Activated CD8-positive, alpha-beta T cell treated with anti-CD3 and anti-CD28 coated beads, Interleukin-2, amount 10 ng/mL, durations not matched to agents 7 days and 5 days (primary cell): ENCODE results near the gene XPA. TPM values are rescaled to one million over a fixed set of nuclear protein-coding genes. Genes with fewer than 3 reads are reported as not detected.
A peak's percentile ranks its signal among the peaks of the same experiment; 100 is the strongest.
"Not testable (repeated sequence)": the region's sequence is repeated elsewhere in the genome, so short reads cannot be mapped to it uniquely, and the experiment has no call there.

Experiments used
- ATAC-seq: fragments of 150-1000 bp; cut with Tn5 transposase; one replicate; pipeline ENCODE4 v1.10.0; 2021; ENCODE audit warnings: moderate library complexity
- CTCF ChIA-PET: fragments of 350-600 bp; sonication (Branson Sonifier 250); formaldehyde crosslinking; loops from one replicate; lab custom pipeline; 2021; ENCODE audit warnings: antibody characterized with exemption; lab: Charles Lee
- POLR2A ChIA-PET: fragments of 350-600 bp; sonication (Branson Sonifier 250); formaldehyde crosslinking; loops from one replicate; lab custom pipeline; 2021; ENCODE audit warnings: antibody characterized with exemption; lab: Charles Lee
- DNase-seq: peaks from one replicate; pipeline ENCODE4 v3.0.0-alpha.2; 2020
- H3K27ac Mint-ChIP-seq: one replicate; pipeline ENCODE4 v1.8.0; 2021; ENCODE audit warnings: mild to moderate bottlenecking, mixed read lengths
- H3K27me3 Mint-ChIP-seq: one replicate; pipeline ENCODE4 v1.8.0; 2021; ENCODE audit warnings: low read depth, mixed read lengths
- H3K36me3 Mint-ChIP-seq: one replicate; pipeline ENCODE4 v1.8.0; 2021; ENCODE audit warnings: low read depth, mixed read lengths
- H3K4me1 Mint-ChIP-seq: one replicate; pipeline ENCODE4 v1.8.0; 2021; ENCODE audit warnings: low read depth, mixed read lengths
- H3K4me3 Mint-ChIP-seq: one replicate; pipeline ENCODE4 v1.8.0; 2021; ENCODE audit warnings: mild to moderate bottlenecking, mixed read lengths
- H3K9me3 Mint-ChIP-seq: one replicate; pipeline ENCODE4 v1.8.0; 2022; ENCODE audit warnings: mixed read lengths; ENCODE audit not compliant: insufficient read depth
- total RNA-seq, 2 experiments: library from RNA; stranded (reverse); gene quantifications; one replicate each; pipeline ENCODE4 v1.2.3, GENCODE V29; 2021

The XPA gene
- 10 to 100 TPM; 10.2 TPM for total RNA-seq

DNA sequence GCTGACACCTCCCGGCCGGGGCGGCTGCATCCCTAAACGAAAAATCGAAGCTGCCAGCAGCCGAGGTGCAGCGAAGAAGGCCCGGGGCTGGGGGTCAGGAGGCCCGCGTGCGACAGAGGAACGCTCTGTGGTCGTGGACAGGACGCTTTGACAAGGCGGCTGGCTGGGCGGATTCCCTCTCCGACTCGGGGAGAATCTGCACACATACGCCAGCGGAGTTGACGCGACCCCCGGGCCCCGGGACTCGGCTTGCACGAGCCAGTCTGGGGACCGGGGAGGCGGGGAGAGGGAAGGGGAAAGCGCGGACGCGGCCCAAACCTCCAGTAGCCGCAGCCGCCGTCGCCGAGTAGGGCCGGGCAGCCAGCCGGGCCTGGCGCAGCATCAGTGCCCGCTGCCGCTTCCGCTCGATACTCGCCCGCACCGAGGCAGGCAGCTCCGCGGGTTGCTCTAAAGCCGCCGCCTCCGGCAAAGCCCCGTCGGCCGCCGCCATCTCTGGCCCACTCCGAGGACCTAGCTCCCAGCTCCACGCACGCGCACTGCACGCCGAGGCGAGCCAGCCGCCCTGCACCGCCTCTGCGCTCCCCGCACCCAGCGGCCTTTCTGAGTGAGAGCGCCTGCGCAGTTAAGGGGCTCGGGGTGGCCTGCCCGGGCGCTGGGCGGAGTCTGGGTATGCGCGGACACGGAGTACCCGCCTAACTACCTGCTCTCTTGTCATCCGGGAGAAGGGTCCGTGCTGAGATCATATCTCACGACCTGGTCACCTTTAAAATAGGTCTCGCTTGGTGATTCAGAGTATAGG lies at the start of gene XPA:
Gene XPA, minus strand, starts transcription at position 538 of the 799 bp plus-strand sequence. Its CDS starts 48 bp downstream, at position 490.
- peaks cover 17% of the 10 kb centered on the region for H3K36me3 Mint-ChIP-seq
- peak; percentile 97 for DNase-seq
- peaks cover 55% of the 10 kb centered on the region for H3K4me1 Mint-ChIP-seq
- H3K9me3 Mint-ChIP-seq, result no peaks in the 10 kb centered on the region
- H3K4me3 Mint-ChIP-seq, result peak within 1 kb of the TSS; percentile 81
- peak within 1 kb of the TSS; percentile 88 for H3K27ac Mint-ChIP-seq
- ATAC-seq, result peak; percentile 98
- ChIA-PET POLR2A (interaction anchor here (0.6 to 2.0 kb wide), 9 partner anchors 9 to 559 kb away, joined by 3 to 17 read pairs (median 5); partner anchors contain the start of genes NCBP1, TBC1D2, TRMO and TSTD2), CTCF (interaction anchor here (0.8 to 3.0 kb wide), 12 partner anchors 12 to 225 kb away, joined by 3 to 14 read pairs (median 4); partner anchors contain the start of genes NCBP1, TRMO and TSTD2)
- H3K27me3 Mint-ChIP-seq, result peaks cover 9% of the 10 kb centered on the region

DNA sequence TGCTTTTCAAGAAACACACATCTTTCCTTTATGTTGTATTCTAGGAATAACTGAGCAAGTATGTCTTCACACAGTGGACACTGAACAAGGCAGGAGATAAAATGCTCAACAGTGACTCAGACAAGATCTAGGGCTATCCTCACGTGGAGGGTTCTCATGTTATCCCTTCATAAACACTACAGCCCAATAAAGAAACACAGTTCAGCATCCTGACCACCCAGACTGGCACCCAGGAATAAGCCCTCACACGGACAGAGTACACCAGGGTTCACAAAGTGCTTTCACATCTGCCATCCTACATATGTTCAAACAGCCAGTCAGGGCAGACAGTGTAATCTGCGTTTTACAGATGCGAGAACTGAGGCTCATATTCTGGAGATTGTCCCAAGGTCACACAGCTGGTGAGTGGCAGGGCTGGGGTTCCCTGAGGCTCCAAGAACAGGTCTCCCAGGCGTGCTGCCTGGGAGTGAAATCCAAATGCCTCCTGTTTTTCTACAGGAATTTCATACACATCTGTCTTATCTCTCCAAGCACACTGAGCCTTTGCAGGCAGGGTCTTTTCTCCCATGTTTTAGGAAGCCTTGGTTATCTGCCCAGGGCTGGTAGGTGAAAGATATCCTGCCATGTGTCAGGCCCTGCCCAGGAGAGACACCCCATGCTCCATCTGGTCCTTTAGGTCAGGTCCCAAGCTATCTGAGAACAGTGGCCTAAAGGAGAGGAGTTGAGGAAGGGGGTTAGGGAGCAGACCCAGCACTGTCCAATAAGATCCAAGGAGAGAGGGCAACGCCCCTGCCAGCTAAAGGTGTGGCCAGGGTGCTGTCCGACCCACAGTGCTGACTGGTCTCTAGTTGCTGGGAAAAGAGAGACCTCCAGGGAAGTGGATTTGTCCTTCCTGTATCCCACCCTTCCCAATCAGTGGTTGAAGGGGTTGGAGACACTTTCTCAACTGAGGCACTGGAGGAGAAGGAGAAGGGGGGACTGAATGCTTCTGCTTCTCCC lies 47.9 kb upstream of the XPA start:
- no peak overlapping the region for H3K4me3 Mint-ChIP-seq
- ChIA-PET POLR2A (no interaction called here), CTCF (no interaction called here)
- no peaks in the 10 kb centered on the region for H3K36me3 Mint-ChIP-seq
- H3K9me3 Mint-ChIP-seq, result peaks cover 4% of the 10 kb centered on the region
- H3K27ac Mint-ChIP-seq, result no peak overlapping the region
- H3K4me1 Mint-ChIP-seq, result peaks cover 6% of the 10 kb centered on the region
- peak; percentile 27 for ATAC-seq
- DNase-seq, result no peak
- peaks cover 59% of the 10 kb centered on the region for H3K27me3 Mint-ChIP-seq

- H3K9me3 Mint-ChIP-seq, H3K4me1 Mint-ChIP-seq, H3K4me3 Mint-ChIP-seq, H3K36me3 Mint-ChIP-seq, ATAC-seq, POLR2A ChIA-PET, CTCF ChIA-PET, H3K27ac Mint-ChIP-seq, DNase-seq: not testable (repeated sequence)
- H3K27me3 Mint-ChIP-seq, result peaks cover 63% of the 10 kb centered on the region
Measured at GRCh38 chr9:97744025-97744424, 46.9 kb upstream of the XPA start.

- Mint-ChIP-seq H3K4me3 (no peak overlapping the region), H3K9me3 (peaks cover 4% of the 10 kb centered on the region), H3K27me3 (peaks cover 64% of the 10 kb centered on the region), H3K36me3 (no peaks in the 10 kb centered on the region), H3K4me1 (peaks cover 6% of the 10 kb centered on the region), H3K27ac (no peak overlapping the region)
- POLR2A ChIA-PET, result no interaction called here
- no peak for ATAC-seq
- CTCF ChIA-PET, result interaction anchor here (0.6 to 1.0 kb wide), 2 partner anchors 8 to 148 kb away, joined by 3 read pairs; no protein-coding TSS in a partner anchor
- no peak for DNase-seq
Measured at GRCh38 chr9:97742545-97742944, 45.4 kb upstream of the XPA start.

DNA sequence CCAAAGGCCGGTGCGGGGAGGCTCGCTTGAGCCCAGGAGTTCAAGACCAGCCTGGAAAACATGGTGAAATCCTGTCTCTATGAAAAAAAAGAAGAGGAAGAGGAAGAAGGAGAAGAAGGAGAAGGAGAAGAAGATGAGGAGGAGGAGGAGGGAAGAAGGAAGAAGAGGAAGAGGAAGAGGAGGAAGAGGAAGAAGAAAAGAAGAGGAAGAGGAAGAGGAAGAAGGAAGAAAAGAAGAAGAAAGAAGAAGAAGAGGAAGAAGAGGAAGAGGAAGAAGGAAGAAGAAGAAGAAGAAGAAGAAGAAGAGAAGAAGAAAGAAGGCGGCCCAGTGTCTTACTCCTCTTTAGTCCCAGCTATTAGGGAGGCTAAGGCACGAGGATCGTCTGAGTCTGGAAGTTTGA lies 44.8 kb upstream of the XPA start:
- no peak overlapping the region for H3K27ac Mint-ChIP-seq
- CTCF ChIA-PET, result no interaction called here

DNA sequence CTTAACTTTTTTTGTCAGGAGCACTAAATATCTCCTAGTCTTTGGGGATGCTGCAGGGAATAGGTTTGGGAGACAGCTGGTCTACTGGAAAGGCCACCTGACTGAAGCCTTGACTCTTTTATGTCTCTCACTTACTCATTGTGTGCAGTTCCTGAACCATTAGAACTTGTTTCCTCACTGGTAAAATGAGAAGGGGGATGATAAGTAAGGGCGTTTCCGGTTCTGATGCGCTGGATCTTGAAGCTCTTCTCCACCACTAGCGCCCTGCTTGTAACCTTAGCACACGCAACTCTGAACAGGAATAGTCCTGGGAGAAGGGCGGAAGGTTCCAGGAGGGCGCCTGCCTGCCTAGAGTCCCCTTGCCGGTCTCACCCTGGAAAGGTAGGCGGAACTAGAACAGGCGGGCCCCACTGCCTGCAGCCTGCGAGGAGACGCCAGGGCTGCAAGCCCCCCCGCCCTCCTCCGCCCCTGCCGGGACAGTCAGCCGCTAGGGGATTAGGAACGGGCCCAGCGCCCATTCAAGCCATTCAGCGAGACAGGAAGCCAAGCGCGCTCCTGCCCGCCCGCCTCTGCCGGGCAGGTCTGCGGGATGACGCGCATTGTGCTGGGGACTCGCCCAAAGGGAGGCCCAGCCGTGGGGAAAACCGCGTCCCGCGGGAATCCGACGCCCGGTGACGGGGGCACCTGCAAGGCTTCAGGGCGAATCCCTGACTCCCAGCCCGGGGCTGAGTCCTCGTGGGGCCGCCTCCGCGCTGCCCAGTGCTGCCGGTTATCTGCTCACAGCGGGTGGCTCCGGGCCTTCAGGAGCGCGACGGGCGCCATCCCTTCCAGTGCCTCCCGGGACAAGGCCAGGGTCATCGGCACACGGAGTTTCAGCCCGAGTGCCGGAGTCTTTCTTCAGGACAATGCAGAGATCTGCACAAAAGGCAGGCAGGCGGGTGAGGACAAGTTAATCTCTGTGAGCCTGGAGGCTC lies 44.0 kb upstream of the XPA start:
- CTCF ChIA-PET, result interaction anchor here (1.7 kb wide), 1 partner anchor 9 kb away, joined by 4 read pairs; no protein-coding TSS in a partner anchor

More for the DNA sequence above, 44.8 kb upstream of the XPA start:
- no peak for DNase-seq
- Mint-ChIP-seq H3K27me3 (peaks cover 62% of the 10 kb centered on the region), H3K4me3 (no peak overlapping the region), H3K36me3 (no peaks in the 10 kb centered on the region), H3K9me3 (peaks cover 4% of the 10 kb centered on the region), H3K4me1 (peaks cover 6% of the 10 kb centered on the region)
- POLR2A ChIA-PET, result no interaction called here
- no peak for ATAC-seq

GRCh38 chr9:97737429-97737828 lies 40.3 kb upstream of the XPA start:
- POLR2A ChIA-PET, result no interaction called here
- no peaks in the 10 kb centered on the region for H3K9me3 Mint-ChIP-seq
- no peak for ATAC-seq
- no peak overlapping the region for H3K27ac Mint-ChIP-seq
- CTCF ChIA-PET, result interaction anchor here (1.0 kb wide), 1 partner anchor 153 kb away, joined by 3 read pairs; no protein-coding TSS in a partner anchor
- H3K4me1 Mint-ChIP-seq, result peaks cover 6% of the 10 kb centered on the region
- no peak overlapping the region for H3K4me3 Mint-ChIP-seq
- peaks cover 32% of the 10 kb centered on the region for H3K27me3 Mint-ChIP-seq
- H3K36me3 Mint-ChIP-seq, result no peaks in the 10 kb centered on the region
- DNase-seq, result no peak

More for the DNA sequence above, 44.0 kb upstream of the XPA start:
- Mint-ChIP-seq H3K27me3 (peaks cover 58% of the 10 kb centered on the region), H3K4me1 (peaks cover 6% of the 10 kb centered on the region), H3K4me3 (peak overlapping the region; percentile 12), H3K9me3 (peaks cover 4% of the 10 kb centered on the region), H3K27ac (no peak overlapping the region), H3K36me3 (no peaks in the 10 kb centered on the region)
- peak; percentile 41 for DNase-seq
- POLR2A ChIA-PET, result no interaction called here
- peak; percentile 82 for ATAC-seq

DNA sequence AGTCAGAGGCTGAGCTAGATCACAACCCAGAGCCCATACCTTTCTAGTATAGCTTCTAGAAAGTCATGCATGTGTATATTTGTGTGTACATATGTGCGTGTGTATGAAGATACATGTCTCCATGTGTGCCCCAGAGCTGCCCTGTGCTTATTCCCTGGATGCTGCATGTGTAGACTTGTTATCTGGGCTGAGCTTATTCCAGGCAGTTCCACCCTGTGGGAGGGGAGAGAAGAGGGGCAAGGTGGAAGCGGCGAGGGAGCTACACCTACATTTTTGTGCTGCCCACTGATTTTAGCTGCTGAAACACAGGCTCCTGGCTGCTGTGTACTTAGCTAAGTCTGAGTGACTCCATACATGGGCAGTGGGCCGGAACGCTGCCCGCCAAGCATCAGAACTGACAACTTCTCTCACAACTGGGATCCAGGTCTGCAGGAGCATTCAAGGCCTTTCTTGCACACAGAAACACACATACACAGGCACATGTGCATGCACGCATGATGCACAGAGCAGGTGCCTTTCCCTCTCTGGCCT lies 38.0 kb upstream of the XPA start:
- Mint-ChIP-seq H3K9me3 (no peaks in the 10 kb centered on the region), H3K4me3 (no peak overlapping the region), H3K27me3 (peaks cover 17% of the 10 kb centered on the region), H3K36me3 (no peaks in the 10 kb centered on the region), H3K4me1 (no peaks in the 10 kb centered on the region), H3K27ac (no peak overlapping the region)
- ChIA-PET POLR2A (interaction anchor here (0.6 to 1.0 kb wide), 2 partner anchors 48 to 68 kb away, joined by 3 to 4 read pairs; no protein-coding TSS in a partner anchor), CTCF (interaction anchor here (0.9 kb wide), 1 partner anchor 154 kb away, joined by 3 read pairs; no protein-coding TSS in a partner anchor)
- DNase-seq (no peak), ATAC-seq (no peak)

GRCh38 chr9:97726716-97727115 lies 29.6 kb upstream of the XPA start:
- Mint-ChIP-seq H3K27me3 (peaks cover 25% of the 10 kb centered on the region), H3K9me3 (no peaks in the 10 kb centered on the region), H3K4me1 (no peaks in the 10 kb centered on the region), H3K36me3 (no peaks in the 10 kb centered on the region), H3K27ac (no peak overlapping the region), H3K4me3 (no peak overlapping the region)
- ATAC-seq, result no peak
- DNase-seq, result no peak
- POLR2A ChIA-PET, result interaction anchor here (0.6 kb wide), 1 partner anchor 121 kb away, joined by 3 read pairs; no protein-coding TSS in a partner anchor
- CTCF ChIA-PET, result interaction anchor here (0.9 kb wide), 1 partner anchor 9 kb away, joined by 3 read pairs; no protein-coding TSS in a partner anchor

GRCh38 chr9:97723819-97724218 lies 26.7 kb upstream of the XPA start:
- CTCF ChIA-PET, result no interaction called here
- DNase-seq (no peak), ATAC-seq (no peak)
- H3K27ac Mint-ChIP-seq, result no peak overlapping the region
- POLR2A ChIA-PET, result no interaction called here
- peaks cover 4% of the 10 kb centered on the region for H3K9me3 Mint-ChIP-seq
- H3K27me3 Mint-ChIP-seq, result peaks cover 28% of the 10 kb centered on the region
- no peaks in the 10 kb centered on the region for H3K36me3 Mint-ChIP-seq
- H3K4me3 Mint-ChIP-seq, result no peak overlapping the region
- H3K4me1 Mint-ChIP-seq, result no peaks in the 10 kb centered on the region
